HG03457 (cell line): ENCODE data around the gene SLC24A4.

Experiments
- ATAC-seq: cut with Tn5 transposase; IDR thresholded peaks from one replicate; pipeline ENCODE4 v1.9.1; 2021; ENCODE audit warnings: moderate number of reproducible peaks; ENCODE audit not compliant: unreplicated experiment

SLC24A4 gene, protein sequence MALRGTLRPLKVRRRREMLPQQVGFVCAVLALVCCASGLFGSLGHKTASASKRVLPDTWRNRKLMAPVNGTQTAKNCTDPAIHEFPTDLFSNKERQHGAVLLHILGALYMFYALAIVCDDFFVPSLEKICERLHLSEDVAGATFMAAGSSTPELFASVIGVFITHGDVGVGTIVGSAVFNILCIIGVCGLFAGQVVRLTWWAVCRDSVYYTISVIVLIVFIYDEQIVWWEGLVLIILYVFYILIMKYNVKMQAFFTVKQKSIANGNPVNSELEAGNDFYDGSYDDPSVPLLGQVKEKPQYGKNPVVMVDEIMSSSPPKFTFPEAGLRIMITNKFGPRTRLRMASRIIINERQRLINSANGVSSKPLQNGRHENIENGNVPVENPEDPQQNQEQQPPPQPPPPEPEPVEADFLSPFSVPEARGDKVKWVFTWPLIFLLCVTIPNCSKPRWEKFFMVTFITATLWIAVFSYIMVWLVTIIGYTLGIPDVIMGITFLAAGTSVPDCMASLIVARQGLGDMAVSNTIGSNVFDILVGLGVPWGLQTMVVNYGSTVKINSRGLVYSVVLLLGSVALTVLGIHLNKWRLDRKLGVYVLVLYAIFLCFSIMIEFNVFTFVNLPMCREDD

GRCh38 chr14:92323011-92323915 is at the start of gene SLC24A4:
TSS of gene SLC24A4 (plus strand) at chr14:92323165. CDS start at chr14:92323831, 666 bp downstream.
- ATAC-seq: no peak

- no peak for ATAC-seq
Observed at GRCh38 chr14:92273166-92273565, 49.8 kb upstream of the SLC24A4 start.

- ATAC-seq: no peak
Observed at GRCh38 chr14:92274055-92274454, 48.9 kb upstream of the SLC24A4 start.

DNA sequence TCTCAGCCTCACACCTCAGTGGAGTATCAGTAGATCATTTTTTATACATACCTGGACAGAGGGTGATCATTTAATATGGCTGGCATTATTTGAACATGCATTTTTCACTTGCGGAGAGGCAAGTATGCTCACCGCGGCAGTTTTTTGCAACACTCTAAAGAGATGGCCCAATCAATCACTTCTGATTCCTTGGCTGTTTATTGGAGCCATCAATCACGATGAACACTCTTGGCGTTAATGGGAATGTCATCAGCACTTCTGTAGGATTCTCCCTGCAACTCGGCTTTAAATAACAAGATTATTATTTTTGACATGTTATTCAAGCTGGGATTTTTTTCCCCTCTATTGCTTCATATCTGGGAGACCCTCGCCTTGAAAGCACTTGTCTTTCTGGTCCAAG is 46.9 kb upstream of the SLC24A4 start:
- no peak for ATAC-seq

- no peak for ATAC-seq
Observed at GRCh38 chr14:92277031-92277430, 45.9 kb upstream of the SLC24A4 start.

DNA sequence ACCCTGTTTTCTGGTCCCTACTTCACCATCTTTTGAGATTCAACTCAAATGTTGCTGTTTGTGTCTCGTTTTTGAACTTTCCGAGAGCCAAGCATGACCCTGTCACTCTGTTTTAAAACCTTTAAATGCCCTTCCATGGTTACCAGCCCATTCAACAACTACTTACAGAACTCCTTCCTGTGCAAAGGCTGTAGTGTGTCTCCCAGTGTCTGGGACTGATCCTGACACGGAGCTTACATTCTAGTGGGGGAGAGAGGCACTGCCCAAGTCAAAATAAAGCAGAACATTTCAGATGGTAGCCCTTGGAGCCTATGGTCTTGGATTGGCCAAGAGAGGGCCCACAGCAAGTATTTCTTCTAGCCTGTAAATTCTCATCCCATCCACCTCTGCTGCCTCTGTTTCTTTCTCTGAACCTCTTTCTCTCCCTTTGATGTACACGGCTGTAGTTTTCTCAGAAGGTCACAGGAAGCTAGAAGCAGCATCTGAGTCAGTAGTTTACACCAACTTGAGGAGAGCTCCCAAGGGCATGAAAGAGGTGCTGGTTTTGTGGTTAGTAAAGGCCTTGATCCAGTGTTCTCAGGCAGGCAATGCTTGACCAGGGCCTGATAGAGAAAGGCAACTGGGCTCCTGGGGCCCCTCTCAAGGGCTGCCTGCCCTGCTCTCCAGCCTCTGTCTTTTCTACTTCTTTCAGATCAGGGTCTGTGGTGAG is 42.3 kb upstream of the SLC24A4 start:
- no peak for ATAC-seq

DNA sequence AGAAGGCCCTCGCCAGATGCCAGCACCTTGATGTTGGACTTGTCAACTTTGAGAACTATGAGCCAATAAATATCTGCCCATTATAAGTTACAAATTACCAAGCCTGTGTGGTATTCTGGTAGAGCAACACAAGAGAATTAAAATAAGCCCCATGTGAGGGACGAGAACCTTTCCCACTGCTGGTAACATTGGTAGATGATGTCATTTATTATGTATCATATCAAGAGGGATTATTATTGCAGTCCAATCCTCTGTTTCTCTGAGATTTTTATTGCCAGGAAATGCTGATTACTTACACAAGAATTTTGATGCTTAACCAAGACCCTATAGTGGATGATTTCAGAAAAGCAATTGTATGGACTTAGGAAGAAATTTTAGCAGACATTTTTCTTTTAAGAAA is 40.3 kb upstream of the SLC24A4 start:
- ATAC-seq: no peak

GRCh38 chr14:92285311-92285710 is 37.7 kb upstream of the SLC24A4 start:
- ATAC-seq: no peak

- ATAC-seq: no peak
Observed at GRCh38 chr14:92287987-92288386, 35.0 kb upstream of the SLC24A4 start.

GRCh38 chr14:92288994-92289660 is 33.8 kb upstream of the SLC24A4 start:
- ATAC-seq: no peak

DNA sequence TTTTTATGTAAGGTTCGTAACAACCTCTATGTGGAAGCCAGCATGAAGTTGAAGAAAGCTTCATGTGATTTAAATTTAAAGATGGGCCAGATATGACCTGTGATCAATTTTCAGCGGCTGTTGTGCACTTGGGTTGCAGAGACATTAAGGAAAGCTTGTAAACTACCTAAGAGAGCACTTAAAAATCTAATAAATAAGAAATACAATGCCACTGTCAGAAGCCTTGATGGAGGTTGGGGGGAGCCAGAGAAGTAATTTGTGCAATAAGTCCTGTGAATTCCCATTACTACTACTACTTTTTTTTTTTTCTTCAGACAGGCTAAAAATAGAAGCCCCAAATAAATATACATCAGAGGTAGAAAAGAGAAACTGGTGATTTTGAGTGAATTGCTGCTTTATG is 30.3 kb upstream of the SLC24A4 start:
- ATAC-seq: no peak

DNA sequence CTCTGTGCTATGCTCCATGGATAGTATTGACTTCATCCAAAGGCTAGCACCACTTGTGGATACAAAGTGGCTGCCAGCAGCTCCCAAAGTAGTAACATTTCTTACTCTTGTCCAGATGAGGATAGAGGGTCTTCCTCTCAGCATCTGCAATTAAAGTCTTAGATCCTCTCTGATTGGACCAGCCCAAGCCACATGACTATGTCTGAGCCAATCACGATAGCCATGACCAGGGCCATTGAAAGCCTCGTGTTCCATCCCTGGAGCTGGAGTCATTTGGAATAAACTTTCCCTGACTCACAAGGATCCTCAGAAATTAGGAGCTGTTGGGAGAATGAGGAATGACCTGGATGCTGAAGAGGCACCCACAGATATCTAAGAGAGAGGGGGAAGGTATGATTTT is 28.5 kb upstream of the SLC24A4 start:
- no peak for ATAC-seq

- no peak for ATAC-seq
Observed at GRCh38 chr14:92297818-92298595, 25.0 kb upstream of the SLC24A4 start.

GRCh38 chr14:92302481-92302880 is 20.5 kb upstream of the SLC24A4 start:
- ATAC-seq: no peak

DNA sequence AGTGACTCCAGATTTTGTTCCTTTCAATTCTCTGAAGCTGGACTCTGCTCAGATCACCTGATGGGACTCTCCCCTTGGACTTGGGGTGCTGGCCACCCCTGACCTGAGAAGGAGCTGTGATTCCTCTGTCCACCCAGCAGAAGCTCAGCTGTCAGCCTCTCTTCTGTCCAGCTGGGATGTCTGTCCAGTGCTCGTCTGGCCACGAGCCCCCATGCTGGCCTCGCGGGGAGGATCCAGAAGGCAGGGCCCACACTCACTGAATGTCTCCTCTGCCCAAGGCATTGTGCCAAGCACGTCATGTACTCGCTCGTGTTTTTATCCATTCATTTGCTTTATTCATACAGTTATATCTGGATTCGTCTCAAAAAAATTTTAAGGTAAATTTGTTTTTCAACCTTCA is 14.2 kb upstream of the SLC24A4 start:
- no peak for ATAC-seq

- ATAC-seq: no peak
Observed at GRCh38 chr14:92309968-92310530, 12.9 kb upstream of the SLC24A4 start.

DNA sequence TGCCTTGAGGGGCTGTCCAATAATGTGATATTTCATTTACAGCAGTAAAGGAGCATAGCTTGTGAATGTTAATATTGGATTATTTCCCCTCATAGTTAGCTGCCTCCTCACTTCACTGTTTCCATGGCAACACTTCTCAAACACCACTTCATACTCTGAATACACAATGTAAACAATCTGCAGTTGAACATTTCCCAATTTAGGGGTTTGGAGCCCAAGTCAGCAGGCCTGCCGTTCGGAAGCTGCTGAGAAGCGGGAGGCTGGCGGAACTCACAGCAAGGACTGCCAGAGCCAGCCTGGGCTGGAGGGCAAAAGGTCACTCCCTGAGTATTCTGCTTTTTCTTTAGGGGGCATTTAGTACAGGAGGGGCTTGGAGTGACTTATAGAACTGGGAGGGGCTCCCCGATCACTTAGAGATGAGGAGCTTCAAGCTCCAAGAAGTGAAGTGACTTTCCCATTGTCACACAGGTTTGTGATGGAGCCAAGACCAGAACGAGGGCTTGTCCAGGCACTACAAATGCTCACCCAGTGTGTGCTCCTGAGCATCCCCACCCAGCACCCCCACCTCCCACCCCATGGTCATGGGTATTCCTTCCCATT is 12.1 kb upstream of the SLC24A4 start:
- no peak for ATAC-seq

DNA sequence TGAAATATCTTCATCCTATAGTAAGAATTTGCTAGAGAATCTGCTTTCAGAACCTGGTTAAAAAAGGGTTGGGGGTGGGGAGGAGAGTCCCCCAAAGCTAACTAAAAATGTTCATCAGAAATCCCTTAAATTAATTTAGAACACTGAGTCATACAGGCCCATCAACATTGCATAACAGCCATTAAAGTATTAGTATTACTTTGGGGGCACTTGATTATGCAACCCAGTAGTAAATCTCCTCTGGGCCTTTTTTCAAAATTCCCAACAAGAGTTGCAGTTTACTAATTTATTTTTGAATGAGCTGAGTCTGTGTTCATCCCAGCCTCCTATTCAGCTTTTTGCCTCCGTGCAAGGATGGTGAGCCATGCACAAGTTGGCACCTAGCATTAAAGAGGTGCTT is 8.8 kb upstream of the SLC24A4 start:
- ATAC-seq: no peak
